Activated naive CD8-positive, alpha-beta T cell treated with anti-CD3 and anti-CD28 coated beads for 36 hours (primary cell): ENCODE data around the gene ETV1. TPM values are rescaled to one million over a fixed set of nuclear protein-coding genes. Genes with fewer than 3 reads are reported as not detected.

ENCODE experiments used
- DNase-seq: peaks from one replicate; pipeline ENCODE4 v3.0.0; 2021
- H3K27ac Mint-ChIP-seq: one replicate; pipeline ENCODE4 v1.8.0; 2022; ENCODE audit warnings: mild to moderate bottlenecking, moderate library complexity, mixed read lengths
- H3K27me3 Mint-ChIP-seq: one replicate; pipeline ENCODE4 v1.8.0; 2022; ENCODE audit warnings: mild to moderate bottlenecking, mixed read lengths
- H3K36me3 Mint-ChIP-seq: one replicate; pipeline ENCODE4 v1.8.0; 2021; ENCODE audit warnings: mild to moderate bottlenecking, mixed read lengths
- H3K4me1 Mint-ChIP-seq: one replicate; pipeline ENCODE4 v1.8.0; 2021; ENCODE audit warnings: mixed read lengths
- H3K4me3 Mint-ChIP-seq: one replicate; pipeline ENCODE4 v1.8.0; 2022; ENCODE audit warnings: mild to moderate bottlenecking, moderate library complexity, mixed read lengths
- H3K9me3 Mint-ChIP-seq: one replicate; pipeline ENCODE4 v1.8.0; 2022; ENCODE audit warnings: mixed read lengths
- total RNA-seq, 2 experiments: library from RNA; stranded (reverse); gene quantifications; one replicate each; pipeline ENCODE4 v1.2.3, GENCODE V29; 2021

Gene ETV1
- total RNA-seq, 2 experiments from 2014 or later = 0.10 TPM; not detected in 1

DNA sequence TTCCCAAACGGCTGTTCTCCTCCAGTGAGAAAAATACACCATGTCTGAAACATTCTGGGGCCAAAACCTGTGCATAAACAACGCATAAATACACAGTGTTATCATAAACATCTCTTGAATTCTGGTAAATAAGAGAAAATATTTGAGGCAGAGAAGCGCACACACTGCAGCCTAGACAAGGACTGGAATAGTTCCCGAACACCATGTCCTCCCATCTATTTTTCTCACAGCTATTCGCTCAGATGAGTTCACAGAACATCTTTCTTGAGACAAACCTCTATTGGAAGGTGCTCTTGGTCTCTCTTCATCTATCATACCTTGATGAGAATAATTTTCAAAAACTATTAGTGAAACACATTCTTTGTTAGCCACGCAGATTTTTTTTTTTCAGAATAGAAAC lies 24.4 kb downstream of the ETV1 start:
- Mint-ChIP-seq H3K27me3 (no peaks in the 10 kb centered on the region), H3K27ac (no peak overlapping the region), H3K9me3 (no peaks in the 10 kb centered on the region), H3K36me3 (no peaks in the 10 kb centered on the region), H3K4me1 (no peaks in the 10 kb centered on the region), H3K4me3 (no peak overlapping the region)
- DNase-seq = no peak

DNA sequence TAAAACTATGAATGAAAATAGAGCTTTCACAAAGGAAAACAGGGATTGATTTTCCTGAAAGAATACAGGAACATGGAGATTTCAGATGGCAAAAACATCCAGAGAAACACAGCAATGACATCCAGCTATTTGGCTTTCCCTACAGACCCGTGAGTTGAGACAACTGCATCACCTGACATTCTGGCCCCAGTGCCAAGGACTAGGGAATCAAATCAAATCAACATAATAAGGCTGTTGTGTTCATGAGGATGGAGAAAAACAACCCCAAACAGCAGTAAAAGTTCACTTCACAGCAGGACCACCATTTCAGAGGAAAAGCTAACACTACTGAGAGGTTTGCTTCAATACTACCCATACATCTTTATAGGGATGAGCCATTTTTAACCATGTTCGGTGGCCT lies 25.5 kb downstream of the ETV1 start:
- no peak for DNase-seq
- H3K36me3 Mint-ChIP-seq = no peaks in the 10 kb centered on the region

DNA sequence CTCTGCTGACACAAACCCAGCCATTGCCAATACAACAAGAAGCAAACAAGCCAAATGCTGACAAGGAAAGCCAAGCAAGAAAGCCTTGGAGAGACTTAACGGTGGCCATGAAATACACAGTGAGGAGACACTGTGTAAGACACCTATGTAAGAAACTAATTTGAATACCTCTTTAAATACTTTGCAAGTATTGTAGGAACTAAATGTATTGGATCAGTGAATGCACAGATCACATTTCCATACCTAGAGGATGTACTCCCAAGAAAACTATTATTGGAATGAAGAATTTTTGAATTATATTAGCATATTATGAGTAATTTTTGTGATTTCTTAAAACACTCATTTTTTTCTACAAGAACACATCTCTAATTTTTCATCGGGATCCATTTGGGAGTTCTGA lies 34.0 kb downstream of the ETV1 start:
- Mint-ChIP-seq H3K36me3 (no peaks in the 10 kb centered on the region), H3K4me1 (no peaks in the 10 kb centered on the region), H3K27me3 (no peaks in the 10 kb centered on the region), H3K9me3 (no peaks in the 10 kb centered on the region), H3K4me3 (no peak overlapping the region), H3K27ac (no peak overlapping the region)
- no peak for DNase-seq

More for the DNA sequence above, 25.5 kb downstream of the ETV1 start:
- Mint-ChIP-seq H3K27me3 (no peaks in the 10 kb centered on the region), H3K27ac (no peak overlapping the region), H3K4me3 (no peak overlapping the region), H3K4me1 (no peaks in the 10 kb centered on the region), H3K9me3 (no peaks in the 10 kb centered on the region)

DNA sequence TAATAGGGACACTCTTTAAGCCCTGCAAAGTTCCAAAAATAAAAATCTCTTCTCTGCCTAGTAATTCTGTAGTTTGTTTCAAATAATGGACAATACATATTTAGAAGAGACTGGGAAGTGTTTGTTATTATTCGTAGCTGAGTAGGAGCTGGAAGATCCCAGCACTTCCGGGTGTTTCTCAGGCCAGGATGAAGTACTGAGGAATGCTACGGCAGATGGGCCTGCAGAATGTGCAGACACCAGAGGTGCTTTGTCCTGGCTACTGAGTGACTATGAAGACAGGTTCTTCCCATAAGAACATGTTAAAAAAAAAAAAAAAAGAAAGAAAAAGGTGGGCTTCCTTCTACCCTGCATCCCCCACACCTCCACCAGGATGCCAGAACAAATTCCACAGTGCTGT lies 36.1 kb downstream of the ETV1 start:
- no peak for DNase-seq
- no peaks in the 10 kb centered on the region for H3K9me3 Mint-ChIP-seq
- H3K4me3 Mint-ChIP-seq = no peak overlapping the region
- H3K36me3 Mint-ChIP-seq = no peaks in the 10 kb centered on the region
- no peak overlapping the region for H3K27ac Mint-ChIP-seq
- no peaks in the 10 kb centered on the region for H3K4me1 Mint-ChIP-seq
- H3K27me3 Mint-ChIP-seq = no peaks in the 10 kb centered on the region

DNA sequence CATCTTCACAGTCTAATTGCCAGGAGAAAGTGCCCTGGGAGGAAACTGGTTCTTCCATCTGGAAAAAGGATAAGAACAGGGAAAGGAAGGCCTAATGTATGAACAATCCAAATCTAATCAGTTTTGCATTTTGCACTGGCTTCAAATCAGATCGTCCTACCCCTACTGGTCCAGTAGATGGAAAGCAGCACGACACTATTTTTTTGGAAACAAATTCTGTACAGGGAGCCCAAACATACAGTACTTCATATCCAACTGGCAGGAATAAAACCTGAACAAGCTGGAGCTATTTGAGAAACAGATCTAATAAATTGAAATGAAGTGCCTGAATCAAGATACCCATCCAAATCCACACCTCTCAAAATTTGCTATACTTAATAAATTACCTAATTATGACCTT lies 36.5 kb downstream of the ETV1 start:
- no peak for DNase-seq
- H3K27ac Mint-ChIP-seq = no peak overlapping the region
- no peaks in the 10 kb centered on the region for H3K4me1 Mint-ChIP-seq
- no peaks in the 10 kb centered on the region for H3K27me3 Mint-ChIP-seq
- no peak overlapping the region for H3K4me3 Mint-ChIP-seq
- no peaks in the 10 kb centered on the region for H3K36me3 Mint-ChIP-seq
- H3K9me3 Mint-ChIP-seq = no peaks in the 10 kb centered on the region

DNA sequence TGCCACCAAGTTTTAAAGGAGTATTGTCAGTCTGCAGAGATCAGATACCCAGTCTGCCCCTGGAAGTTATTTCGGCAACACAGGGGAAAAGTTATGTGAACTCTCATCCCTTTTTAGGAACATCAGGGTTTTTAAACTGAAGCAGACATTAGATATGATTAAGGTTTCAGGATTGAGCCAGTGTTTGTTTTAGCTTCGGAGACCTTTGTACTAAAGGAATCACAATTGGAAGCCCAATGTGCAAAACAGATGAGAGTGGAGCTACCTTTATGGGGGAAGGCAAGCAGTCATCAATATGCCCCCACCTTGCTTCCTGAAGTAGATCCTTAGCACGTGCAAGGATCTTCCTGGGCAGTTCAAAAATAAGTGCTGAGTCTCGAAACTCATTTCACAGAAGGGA lies 39.5 kb downstream of the ETV1 start:
- H3K27me3 Mint-ChIP-seq = no peaks in the 10 kb centered on the region
- no peak overlapping the region for H3K27ac Mint-ChIP-seq
- H3K4me1 Mint-ChIP-seq = no peaks in the 10 kb centered on the region
- H3K9me3 Mint-ChIP-seq = no peaks in the 10 kb centered on the region
- H3K4me3 Mint-ChIP-seq = no peak overlapping the region
- DNase-seq = no peak
- no peaks in the 10 kb centered on the region for H3K36me3 Mint-ChIP-seq

DNA sequence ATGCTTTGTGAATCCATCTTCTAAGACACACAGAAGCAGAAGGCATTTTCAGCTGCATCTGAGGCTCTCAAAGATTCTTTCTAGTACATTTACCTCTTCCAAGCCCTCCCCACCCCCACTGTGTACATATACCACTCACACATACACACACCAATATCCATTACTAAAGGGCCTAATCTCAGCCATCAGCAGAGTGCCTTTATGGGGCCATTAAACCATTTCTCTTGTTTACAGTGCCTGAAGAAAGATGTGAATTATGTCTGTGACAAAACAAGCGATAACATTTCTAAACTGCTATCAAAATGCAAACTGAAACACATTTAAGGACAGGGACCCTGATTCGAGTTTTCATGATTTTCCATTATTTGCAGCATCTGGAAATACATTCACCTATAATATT lies 40.0 kb downstream of the ETV1 start:
- H3K27me3 Mint-ChIP-seq = no peaks in the 10 kb centered on the region
- H3K4me3 Mint-ChIP-seq = no peak overlapping the region
- H3K36me3 Mint-ChIP-seq = no peaks in the 10 kb centered on the region

DNA sequence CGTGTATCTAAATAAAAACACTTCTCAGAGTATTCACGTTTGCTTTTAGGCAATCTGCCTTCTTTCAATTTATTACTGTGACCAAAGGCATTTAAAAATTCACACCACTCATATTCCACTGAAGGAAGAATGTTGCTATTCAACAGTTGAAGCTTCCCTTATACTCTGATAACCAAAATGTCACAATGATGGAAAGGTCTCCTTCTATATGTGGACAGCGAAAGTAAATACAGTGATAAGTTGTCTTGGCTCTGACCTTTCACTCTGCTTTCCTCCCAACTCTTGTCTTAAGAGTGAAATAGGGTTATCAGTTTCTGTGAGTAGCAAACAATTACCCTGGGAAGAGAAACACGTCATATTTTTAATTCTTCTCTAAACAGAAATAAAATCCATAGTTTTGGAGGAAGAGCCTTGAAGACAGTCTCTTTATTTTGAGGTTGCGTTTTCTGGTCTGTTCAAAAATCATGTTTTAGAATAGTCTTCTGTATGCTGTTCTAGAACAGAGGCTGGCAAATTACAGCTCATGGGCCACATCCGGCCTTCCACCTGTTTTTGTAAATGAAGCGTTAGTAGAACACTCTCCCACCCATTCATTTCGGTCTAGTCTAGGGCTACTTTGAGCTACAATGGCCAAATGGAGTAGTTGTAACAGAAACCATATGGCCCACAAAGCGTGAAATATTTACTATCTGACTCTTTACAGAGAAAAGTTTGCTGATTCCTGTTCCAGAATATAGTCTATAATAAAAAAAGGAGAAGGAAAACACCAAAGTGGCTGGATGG lies 41.3 kb downstream of the ETV1 start:
- Mint-ChIP-seq H3K36me3 (no peaks in the 10 kb centered on the region), H3K4me1 (no peaks in the 10 kb centered on the region)

More for the DNA sequence above, 40.0 kb downstream of the ETV1 start:
- no peaks in the 10 kb centered on the region for H3K9me3 Mint-ChIP-seq
- DNase-seq = no peak
- no peaks in the 10 kb centered on the region for H3K4me1 Mint-ChIP-seq
- no peak overlapping the region for H3K27ac Mint-ChIP-seq

DNA sequence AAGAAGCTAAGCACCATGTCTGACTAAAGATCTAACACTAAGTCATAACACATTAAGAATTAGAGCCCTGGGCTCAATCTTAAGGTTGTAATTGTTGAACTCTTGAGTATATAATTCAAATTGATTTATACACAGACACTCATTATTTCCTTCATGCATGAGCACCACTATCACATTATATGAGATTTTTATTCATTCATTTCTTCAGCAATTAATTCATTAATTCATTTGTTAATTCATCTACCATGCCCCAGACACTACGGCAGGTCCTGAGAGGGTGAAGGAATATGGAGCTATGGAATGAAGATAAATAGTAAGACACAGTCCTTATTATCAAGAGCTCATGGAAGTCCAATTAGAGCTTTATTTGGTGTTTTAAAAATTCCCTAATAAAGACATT lies 41.9 kb downstream of the ETV1 start:
- no peak for DNase-seq
- Mint-ChIP-seq H3K9me3 (peaks cover 3% of the 10 kb centered on the region), H3K27me3 (no peaks in the 10 kb centered on the region), H3K4me3 (no peak overlapping the region), H3K4me1 (no peaks in the 10 kb centered on the region), H3K27ac (no peak overlapping the region), H3K36me3 (no peaks in the 10 kb centered on the region)

More for the DNA sequence above, 41.3 kb downstream of the ETV1 start:
- DNase-seq = no peak
- Mint-ChIP-seq H3K9me3 (peaks cover 3% of the 10 kb centered on the region), H3K27ac (no peak overlapping the region), H3K4me3 (no peak overlapping the region), H3K27me3 (no peaks in the 10 kb centered on the region)

DNA sequence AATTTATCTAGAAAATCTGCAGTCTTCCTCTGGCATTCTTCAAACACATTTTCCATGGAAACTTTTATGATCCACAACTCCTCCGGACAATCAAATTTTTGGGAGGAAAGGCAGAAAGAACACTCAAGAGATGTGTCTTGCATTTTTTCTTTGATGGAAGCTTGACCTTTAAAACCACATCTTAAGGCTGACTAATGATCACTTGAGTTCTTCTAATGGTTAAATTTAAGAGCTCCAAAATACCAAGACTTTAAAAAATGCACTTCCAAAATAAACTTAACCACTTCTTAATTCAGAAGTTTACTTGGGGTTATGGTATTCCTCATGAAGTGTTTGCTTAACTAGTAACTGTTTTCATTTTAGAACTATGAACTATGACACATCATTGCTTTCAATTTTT lies 43.3 kb downstream of the ETV1 start:
- H3K9me3 Mint-ChIP-seq = peaks cover 3% of the 10 kb centered on the region
- no peaks in the 10 kb centered on the region for H3K4me1 Mint-ChIP-seq
- no peak for DNase-seq

DNA sequence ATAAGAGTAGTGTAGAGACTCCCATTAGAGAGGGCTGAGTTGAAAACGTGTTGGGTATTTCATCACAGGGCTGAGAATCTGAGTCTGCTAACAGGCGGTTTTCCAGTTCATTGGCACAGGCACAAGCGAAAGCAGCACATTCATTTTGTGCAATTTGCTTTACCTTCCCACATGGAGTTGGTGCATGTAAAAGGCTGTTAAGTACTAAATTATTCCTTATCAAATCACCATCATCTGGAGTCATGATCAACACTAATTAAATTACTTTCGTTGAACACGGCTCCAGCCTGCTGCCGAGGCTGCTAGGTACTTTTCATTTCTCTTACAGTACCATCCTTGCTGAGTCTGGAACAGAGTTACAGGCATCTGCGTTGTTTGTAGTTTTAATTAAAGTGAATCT lies 43.8 kb downstream of the ETV1 start:
- Mint-ChIP-seq H3K27me3 (no peaks in the 10 kb centered on the region), H3K4me1 (no peaks in the 10 kb centered on the region), H3K27ac (no peak overlapping the region), H3K4me3 (no peak overlapping the region), H3K36me3 (no peaks in the 10 kb centered on the region), H3K9me3 (peaks cover 3% of the 10 kb centered on the region)
- DNase-seq = no peak

More for the DNA sequence above, 43.3 kb downstream of the ETV1 start:
- no peak overlapping the region for H3K4me3 Mint-ChIP-seq
- H3K36me3 Mint-ChIP-seq = no peaks in the 10 kb centered on the region
- H3K27me3 Mint-ChIP-seq = no peaks in the 10 kb centered on the region
- no peak overlapping the region for H3K27ac Mint-ChIP-seq

DNA sequence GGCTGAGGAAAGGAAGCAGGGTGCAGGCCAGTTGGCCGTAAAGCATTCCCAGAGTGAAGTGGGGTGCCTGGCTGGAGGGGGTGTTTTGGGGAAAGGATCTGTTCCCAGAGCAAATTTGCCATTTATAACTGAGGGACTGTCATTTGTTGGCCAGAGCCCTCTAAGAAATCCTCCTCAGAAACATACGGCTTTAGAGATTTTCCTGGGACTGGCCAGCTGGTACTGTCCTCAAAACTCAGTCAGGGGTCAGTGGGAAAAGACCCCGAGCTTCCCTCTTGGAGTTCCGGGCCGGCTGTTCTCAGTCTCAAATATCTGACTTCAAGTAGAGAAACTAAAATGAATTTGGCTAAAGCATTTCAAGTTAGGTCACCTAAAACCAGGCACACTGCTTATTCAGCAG lies 55.9 kb downstream of the ETV1 start:
- Mint-ChIP-seq H3K4me3 (no peak overlapping the region), H3K9me3 (no peaks in the 10 kb centered on the region), H3K27me3 (no peaks in the 10 kb centered on the region), H3K4me1 (no peaks in the 10 kb centered on the region), H3K36me3 (no peaks in the 10 kb centered on the region), H3K27ac (no peak overlapping the region)
- DNase-seq = no peak

DNA sequence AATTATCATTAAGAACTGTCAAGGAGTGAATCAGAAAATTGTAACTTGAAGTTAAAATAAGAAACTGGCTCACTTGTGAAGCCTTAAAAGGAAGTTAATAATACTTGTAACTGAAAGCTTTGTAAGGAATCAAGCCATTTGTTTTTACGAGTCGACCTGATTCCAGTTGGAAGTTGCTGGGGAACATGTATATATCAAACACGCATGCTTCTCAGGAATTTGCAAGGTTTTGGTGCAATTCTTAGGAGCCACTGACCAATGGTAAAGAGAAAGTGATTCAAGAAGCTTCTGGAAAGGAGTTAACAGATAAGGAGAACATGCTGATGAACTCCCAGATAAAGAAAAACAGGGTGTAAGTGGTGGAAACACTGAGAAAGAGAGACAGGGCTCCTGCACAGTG lies 56.4 kb downstream of the ETV1 start:
- no peak for DNase-seq
- H3K4me1 Mint-ChIP-seq = no peaks in the 10 kb centered on the region
- H3K4me3 Mint-ChIP-seq = no peak overlapping the region
- H3K9me3 Mint-ChIP-seq = no peaks in the 10 kb centered on the region
- H3K36me3 Mint-ChIP-seq = no peaks in the 10 kb centered on the region
- no peak overlapping the region for H3K27ac Mint-ChIP-seq
- no peaks in the 10 kb centered on the region for H3K27me3 Mint-ChIP-seq

DNA sequence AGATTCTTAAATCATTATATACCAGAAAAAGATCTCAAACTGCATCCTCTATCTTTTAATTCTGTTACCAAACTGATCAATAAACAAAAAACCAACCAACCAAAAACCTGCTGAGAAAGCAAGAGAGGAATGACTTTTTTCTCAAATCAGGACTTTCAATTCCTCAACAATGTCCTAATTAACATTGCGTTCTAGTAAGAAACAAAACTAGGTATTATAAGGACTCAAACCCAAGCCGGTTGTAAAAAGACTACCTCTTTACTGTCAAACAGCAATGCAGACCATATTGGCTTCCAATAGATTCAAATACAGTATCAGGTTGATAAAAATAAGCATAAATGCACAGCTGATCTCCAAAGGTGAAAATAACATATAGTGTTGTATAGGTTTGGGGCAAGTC lies 57.3 kb downstream of the ETV1 start:
- no peaks in the 10 kb centered on the region for H3K27me3 Mint-ChIP-seq
- H3K27ac Mint-ChIP-seq = no peak overlapping the region
- no peaks in the 10 kb centered on the region for H3K9me3 Mint-ChIP-seq
- H3K36me3 Mint-ChIP-seq = no peaks in the 10 kb centered on the region
- no peaks in the 10 kb centered on the region for H3K4me1 Mint-ChIP-seq
- no peak for DNase-seq
- H3K4me3 Mint-ChIP-seq = no peak overlapping the region

DNA sequence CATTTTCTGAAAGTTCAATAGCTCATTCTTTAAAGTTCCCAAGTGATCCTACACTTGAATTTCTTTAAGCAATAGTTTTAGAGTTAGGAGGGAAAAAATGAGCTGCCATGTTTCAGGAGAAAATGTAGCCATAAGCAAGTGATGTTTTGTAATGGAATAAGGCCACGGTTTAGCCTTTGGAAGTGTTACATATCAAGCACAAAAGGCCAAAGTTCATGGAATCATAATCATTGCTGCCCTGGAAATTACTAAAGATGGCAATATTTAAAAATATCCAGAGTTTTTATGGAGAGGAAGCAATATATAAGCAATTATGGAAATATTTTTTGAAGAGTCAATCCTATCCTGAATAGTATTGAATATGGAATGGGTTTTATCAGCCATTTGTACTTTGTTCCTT lies 68.4 kb downstream of the ETV1 start:
- DNase-seq = no peak
- no peak overlapping the region for H3K27ac Mint-ChIP-seq
- H3K4me3 Mint-ChIP-seq = no peak overlapping the region
- no peaks in the 10 kb centered on the region for H3K27me3 Mint-ChIP-seq
- no peaks in the 10 kb centered on the region for H3K36me3 Mint-ChIP-seq
- no peaks in the 10 kb centered on the region for H3K9me3 Mint-ChIP-seq
- H3K4me1 Mint-ChIP-seq = no peaks in the 10 kb centered on the region

DNA sequence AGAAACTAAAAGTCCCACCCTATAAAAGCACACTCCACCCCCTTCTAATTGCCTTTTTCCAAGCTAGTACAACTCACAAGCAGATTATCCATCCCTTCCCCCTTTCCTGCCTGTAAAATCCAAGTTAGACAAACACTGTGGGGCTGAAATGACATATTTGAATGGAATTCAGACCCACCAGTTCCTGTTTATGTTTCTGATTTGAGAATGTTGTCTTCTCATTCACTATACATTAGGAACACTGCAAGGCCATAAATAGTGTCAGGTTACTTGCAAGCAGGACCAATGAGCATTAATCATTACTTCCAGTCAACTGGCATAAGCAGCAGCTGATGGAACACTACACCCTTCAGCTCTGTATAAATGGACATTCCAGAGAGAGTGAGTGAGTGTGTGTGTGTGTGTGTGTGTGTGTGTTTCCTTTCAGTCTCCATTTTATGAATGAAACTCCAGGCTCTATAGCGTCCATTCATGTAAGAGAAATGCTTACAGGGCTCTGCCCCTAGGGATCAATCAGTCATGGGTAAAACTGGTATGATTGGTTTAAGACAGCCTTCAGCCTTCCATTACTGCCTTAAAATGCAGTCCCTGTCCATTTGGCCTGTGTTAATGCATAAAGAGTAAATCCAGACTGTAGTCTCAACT lies 69.3 kb downstream of the ETV1 start:
- Mint-ChIP-seq H3K27me3 (no peaks in the 10 kb centered on the region), H3K4me3 (no peak overlapping the region), H3K4me1 (no peaks in the 10 kb centered on the region), H3K36me3 (no peaks in the 10 kb centered on the region), H3K9me3 (no peaks in the 10 kb centered on the region), H3K27ac (no peak overlapping the region)
- DNase-seq = no peak
